ENCODE results near the gene CCDC88A. TPM values are rescaled to one million over a fixed set of nuclear protein-coding genes. Genes with fewer than 3 reads are reported as not detected.
"Not testable (repeated sequence)": the region's sequence is repeated elsewhere in the genome, so short reads cannot be mapped to it uniquely, and the experiment has no call there.

The CCDC88A gene
- total RNA-seq, 2 donors from 2014 or later = 21.5 to 26.4 TPM

DNA sequence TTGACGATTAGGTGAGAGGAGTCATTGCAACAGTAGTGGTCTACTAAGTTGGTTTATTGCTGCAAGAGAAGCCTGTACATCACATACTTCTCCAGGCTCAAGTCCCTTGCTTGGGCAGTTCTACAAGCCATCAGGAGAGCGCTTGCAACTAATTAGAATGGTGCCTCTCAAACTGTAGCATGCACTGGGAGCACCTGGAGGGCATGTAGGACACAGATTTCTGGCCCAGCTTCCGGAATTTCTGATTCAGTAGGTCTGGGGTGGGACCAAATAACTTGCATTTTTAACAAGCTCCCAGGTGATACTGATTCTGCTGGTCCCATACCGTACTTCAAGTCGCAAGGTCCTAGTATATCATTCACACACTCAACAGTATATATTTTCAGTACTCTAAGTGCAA, 34.5 kb upstream of the CCDC88A start:
- H3K9me3 ChIP-seq = no peaks in the 10 kb centered on the region
- no peak for DNase-seq (ENCODE audit: low spot score)
- H3K4me1 ChIP-seq = no peaks in the 10 kb centered on the region
- H3K27me3 ChIP-seq = no peaks in the 10 kb centered on the region
- no peak overlapping the region for H3K27ac ChIP-seq
- TF ChIP-seq, protein P1, sequence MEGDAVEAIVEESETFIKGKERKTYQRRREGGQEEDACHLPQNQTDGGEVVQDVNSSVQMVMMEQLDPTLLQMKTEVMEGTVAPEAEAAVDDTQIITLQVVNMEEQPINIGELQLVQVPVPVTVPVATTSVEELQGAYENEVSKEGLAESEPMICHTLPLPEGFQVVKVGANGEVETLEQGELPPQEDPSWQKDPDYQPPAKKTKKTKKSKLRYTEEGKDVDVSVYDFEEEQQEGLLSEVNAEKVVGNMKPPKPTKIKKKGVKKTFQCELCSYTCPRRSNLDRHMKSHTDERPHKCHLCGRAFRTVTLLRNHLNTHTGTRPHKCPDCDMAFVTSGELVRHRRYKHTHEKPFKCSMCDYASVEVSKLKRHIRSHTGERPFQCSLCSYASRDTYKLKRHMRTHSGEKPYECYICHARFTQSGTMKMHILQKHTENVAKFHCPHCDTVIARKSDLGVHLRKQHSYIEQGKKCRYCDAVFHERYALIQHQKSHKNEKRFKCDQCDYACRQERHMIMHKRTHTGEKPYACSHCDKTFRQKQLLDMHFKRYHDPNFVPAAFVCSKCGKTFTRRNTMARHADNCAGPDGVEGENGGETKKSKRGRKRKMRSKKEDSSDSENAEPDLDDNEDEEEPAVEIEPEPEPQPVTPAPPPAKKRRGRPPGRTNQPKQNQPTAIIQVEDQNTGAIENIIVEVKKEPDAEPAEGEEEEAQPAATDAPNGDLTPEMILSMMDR (IDR thresholded peaks at IDR 0.05) = no peak
- H3K4me3 ChIP-seq = no peak overlapping the region
- no peaks in the 10 kb centered on the region for H3K36me3 ChIP-seq

DNA sequence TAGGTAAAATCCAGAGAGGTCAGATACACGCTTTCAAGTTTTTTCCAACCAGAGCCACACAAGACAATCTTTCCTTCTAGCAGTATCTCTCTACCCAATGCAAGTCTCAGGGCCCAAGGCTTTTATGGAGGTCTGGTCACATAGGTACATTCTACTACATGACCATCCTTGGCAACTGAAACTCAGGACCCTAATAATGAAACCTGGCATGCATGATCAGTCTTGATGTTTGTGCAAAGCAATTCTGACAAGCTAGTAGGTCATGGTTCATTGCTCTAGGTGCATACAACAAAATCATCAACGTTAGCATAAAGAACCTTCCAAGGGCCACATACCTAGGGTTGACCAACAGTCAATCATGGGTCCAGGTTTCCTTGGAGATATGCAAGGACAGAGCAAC, 33.2 kb upstream of the CCDC88A start:
- Histone ChIP-seq H3K27ac (no peak overlapping the region), H3K9me3 (no peaks in the 10 kb centered on the region), H3K4me1 (no peaks in the 10 kb centered on the region), H3K4me3 (no peak overlapping the region), H3K36me3 (no peaks in the 10 kb centered on the region), H3K27me3 (no peaks in the 10 kb centered on the region)
- DNase-seq (ENCODE audit: low spot score) = no peak
- TF ChIP-seq, protein P1 (IDR thresholded peaks at IDR 0.05) = no peak

DNA sequence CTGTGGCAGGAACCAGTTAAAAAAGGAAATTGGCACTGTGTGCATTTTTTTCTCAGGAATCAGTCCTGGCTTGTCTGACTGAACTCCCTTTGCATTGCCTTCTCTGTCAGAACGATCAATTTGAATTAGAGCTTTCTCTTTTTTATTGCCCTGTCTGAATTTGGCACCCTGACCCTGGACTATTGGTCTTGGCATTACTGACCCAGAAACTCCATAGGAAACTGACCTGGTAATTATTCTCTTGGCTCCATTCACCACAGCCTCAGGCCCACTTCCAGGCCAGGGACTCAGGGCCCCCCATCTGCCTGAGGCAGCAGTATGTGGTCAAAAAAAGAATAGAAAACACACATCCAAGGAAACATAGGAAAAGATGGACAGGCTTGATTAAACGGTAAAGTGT, 32.0 kb upstream of the CCDC88A start:
- no peaks in the 10 kb centered on the region for H3K4me1 ChIP-seq
- no peaks in the 10 kb centered on the region for H3K36me3 ChIP-seq
- DNase-seq (ENCODE audit: low spot score) = no peak
- H3K27ac ChIP-seq = no peak overlapping the region
- H3K27me3 ChIP-seq = no peaks in the 10 kb centered on the region
- TF ChIP-seq, protein P1 (IDR thresholded peaks at IDR 0.05) = no peak
- H3K4me3 ChIP-seq = no peak overlapping the region
- H3K9me3 ChIP-seq = no peaks in the 10 kb centered on the region

DNA sequence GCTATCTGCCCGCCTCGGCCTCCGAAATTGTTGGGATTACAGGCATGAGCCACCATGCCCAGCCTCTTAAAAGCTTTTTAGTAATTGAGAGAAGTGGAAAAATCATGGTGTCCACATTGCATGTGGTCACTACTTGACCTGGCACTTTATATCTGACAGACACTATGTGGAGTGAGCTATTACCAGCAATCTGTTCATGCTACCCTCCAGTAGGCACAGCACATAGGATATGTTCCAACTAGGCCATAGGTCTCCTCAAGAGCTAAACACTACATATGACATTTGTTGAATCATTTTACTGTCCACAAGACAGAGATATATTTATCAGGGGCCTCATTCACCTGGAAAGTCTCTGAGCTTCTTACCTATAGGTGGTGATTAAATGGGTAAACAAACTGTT, 30.4 kb upstream of the CCDC88A start:
- not testable (repeated sequence) for H3K27ac ChIP-seq; H3K27me3 ChIP-seq; H3K36me3 ChIP-seq; H3K4me1 ChIP-seq; H3K9me3 ChIP-seq; H3K4me3 ChIP-seq; DNase-seq (ENCODE audit: low spot score)

DNA sequence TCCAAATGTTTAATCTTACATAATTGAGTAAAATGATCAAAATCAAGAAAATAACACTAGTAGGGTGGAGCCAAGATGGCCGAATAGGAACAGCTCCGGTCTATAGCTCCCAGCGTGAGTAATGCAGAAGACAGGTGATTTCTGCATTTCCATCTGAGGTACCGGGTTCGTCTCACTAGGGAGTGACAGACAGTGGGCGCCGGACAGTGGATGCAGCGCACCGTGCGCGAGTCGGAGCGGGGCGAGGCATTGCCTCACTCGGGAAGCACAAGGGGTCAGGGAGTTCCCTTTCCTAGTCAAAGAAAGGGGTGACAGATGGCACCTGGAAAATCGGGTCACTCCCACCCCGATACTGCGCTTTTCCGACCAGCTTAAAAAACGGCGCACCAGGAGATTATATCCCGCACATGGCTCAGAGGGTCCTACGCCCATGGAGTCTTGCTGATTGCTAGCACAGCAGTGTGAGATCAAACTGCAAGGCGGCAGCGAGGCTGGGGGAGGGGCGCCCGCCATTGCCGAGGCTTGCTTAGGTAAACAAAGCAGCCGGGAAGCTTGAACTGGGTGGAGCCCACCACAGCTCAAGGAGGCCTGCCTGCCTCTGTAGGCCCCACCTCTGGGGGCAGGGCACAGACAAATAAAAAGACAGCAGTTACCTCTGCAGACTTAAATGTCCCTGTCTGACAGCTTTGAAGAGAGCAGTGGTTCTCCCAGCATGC, 22.5 kb upstream of the CCDC88A start:
- not testable (repeated sequence) for H3K27ac ChIP-seq; H3K9me3 ChIP-seq; H3K4me3 ChIP-seq; H3K36me3 ChIP-seq; H3K4me1 ChIP-seq; H3K27me3 ChIP-seq; DNase-seq (ENCODE audit: low spot score)

DNA sequence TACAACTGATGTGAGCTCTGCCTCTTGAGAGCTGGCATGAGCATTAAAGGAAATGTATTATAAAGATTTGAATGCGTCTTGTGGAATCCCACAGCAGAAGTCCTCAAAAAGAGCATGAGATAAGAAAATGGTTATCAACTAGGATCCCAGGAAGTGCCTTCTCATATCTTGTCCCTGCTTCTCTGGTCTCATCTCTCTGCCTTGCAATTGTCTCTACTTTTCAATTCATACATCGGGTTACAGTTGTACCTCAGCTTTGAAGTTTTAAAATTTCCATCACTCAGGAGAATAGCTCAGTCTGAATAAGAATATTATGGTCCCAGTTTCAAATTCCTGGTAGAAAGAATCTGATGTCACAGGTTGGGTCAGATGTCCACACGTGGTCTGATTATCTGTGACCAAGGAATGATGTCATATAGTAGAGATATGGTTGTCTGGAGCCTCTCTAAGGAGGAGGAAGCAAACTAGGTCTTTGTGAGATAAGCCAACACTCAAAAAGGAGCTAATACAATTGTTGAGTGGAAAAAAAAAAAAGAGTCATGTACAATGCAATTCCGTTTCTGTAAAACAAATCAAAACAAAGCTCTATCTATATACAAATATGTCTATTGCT, 21.7 kb upstream of the CCDC88A start:
- Histone ChIP-seq H3K27ac (no peak overlapping the region), H3K4me1 (no peaks in the 10 kb centered on the region), H3K9me3 (no peaks in the 10 kb centered on the region), H3K4me3 (no peak overlapping the region), H3K27me3 (no peaks in the 10 kb centered on the region), H3K36me3 (no peaks in the 10 kb centered on the region)
- TF ChIP-seq, protein P1 (IDR thresholded peaks at IDR 0.05) = no peak
- no peak for DNase-seq (ENCODE audit: low spot score)

DNA sequence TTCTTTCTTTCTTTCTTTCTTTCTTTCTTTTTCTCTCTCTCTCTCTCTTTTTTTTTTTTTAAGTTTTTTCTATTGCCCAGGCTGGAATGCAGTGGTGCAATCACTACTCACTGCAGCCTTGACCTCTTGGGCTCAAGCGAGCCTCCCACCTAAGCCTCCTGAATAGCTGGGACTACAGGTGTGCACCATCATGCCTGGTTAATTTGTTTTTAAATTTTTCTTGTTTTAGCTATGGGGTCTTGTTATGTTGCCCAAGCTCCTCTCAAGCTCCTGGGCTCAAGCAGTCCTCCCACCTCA, 19.4 kb upstream of the CCDC88A start:
- H3K4me3 ChIP-seq = no peak overlapping the region
- no peak for DNase-seq (ENCODE audit: low spot score)
- no peaks in the 10 kb centered on the region for H3K27me3 ChIP-seq
- no peaks in the 10 kb centered on the region for H3K36me3 ChIP-seq
- no peak overlapping the region for H3K27ac ChIP-seq
- no peaks in the 10 kb centered on the region for H3K4me1 ChIP-seq
- H3K9me3 ChIP-seq = no peaks in the 10 kb centered on the region
- TF ChIP-seq, protein P1 (IDR thresholded peaks at IDR 0.05) = no peak

Measured in right atrium auricular region (tissue), 2 donors.